Hair follicle dermal papilla cell (primary cell): ENCODE measurements around the gene PSD. TPM values are rescaled to one million over a fixed set of nuclear protein-coding genes. Genes with fewer than 3 reads are reported as not detected.

ENCODE experiments used
- small RNA-seq: library from RNA; depleted of rRNA; stranded (forward); fragments of <200 nt; gene quantifications from one replicate; pipeline ENCODE3, GENCODE V24; 2012
- total RNA-seq: library from RNA; depleted of rRNA; stranded (reverse); fragments of >200 nt; gene quantifications from 2 replicates; pipeline ENCODE4 v1.2.3, GENCODE V29; 2012

The PSD gene
- total RNA-seq = 0.61 and 1.1 TPM in 2 replicates

GRCh38 chr10:102418622-102419268 lies at the start of gene PSD:
TSS of gene PSD (minus strand) at chr10:102418785. CDS start at chr10:102417038, 1,747 bp downstream.

GRCh38 chr10:102451105-102451969 lies 32.8 kb upstream of the PSD start, which contains the start of gene C10orf95:
TSS of gene C10orf95 (minus strand) at chr10:102451543. CDS start at chr10:102451093, 450 bp downstream.

GRCh38 chr10:102432162-102432950 lies 13.8 kb upstream of the PSD start, which contains the start of gene CUEDC2:
TSS of gene CUEDC2 (minus strand) at chr10:102432574. CDS start at chr10:102425188, 7,386 bp downstream.

GRCh38 chr10:102420714-102421506 lies 2.3 kb upstream of the PSD start, which contains the start of gene FBXL15:
TSS of gene FBXL15 (plus strand) at chr10:102420836. CDS start at chr10:102421130, 294 bp downstream.

GRCh38 chr10:102395400-102396316 lies 22.9 kb downstream of the PSD start, which contains the start of gene NFKB2:
TSS of gene NFKB2 (plus strand) at chr10:102395705. CDS start at chr10:102395960, 255 bp downstream.

Small RNAs within 50 kb of the gene (small RNA-seq; reads per million reads assigned to genes)
- gene MIR146B = 147 reads per million, percentile 98 among the genes with 10 or more reads in this experiment

Other genes starting within 250 kb of the PSD start
- 1.9 and 2.2 TPM in 2 replicates for gene ELOVL3, start 192.5 kb downstream of the PSD start, total RNA-seq
- gene PITX3, start 177.3 kb downstream of the PSD start, total RNA-seq = not detected in 2 replicates
- 58.5 and 67.0 TPM in 2 replicates for gene GBF1, start 173.3 kb downstream of the PSD start, total RNA-seq
- 24.2 and 27.9 TPM in 2 replicates for gene NFKB2, start 23.1 kb downstream of the PSD start, total RNA-seq
- gene FBXL15, start 2.1 kb upstream of the PSD start, total RNA-seq = 5.5 and 6.6 TPM in 2 replicates
- 37.2 and 38.0 TPM in 2 replicates for gene CUEDC2, start 13.8 kb upstream of the PSD start, total RNA-seq
- gene C10orf95, start 32.8 kb upstream of the PSD start, total RNA-seq = not detected in 2 replicates
- gene ACTR1A, start 83.9 kb upstream of the PSD start, total RNA-seq = 115 and 139 TPM in 2 replicates
- 3.0 and 3.7 TPM in 2 replicates for gene SUFU, start 85.2 kb upstream of the PSD start, total RNA-seq
- gene TRIM8, start 225.7 kb upstream of the PSD start, total RNA-seq = 101 and 104 TPM in 2 replicates